ENCODE results near the gene TRIM15.

DNA sequence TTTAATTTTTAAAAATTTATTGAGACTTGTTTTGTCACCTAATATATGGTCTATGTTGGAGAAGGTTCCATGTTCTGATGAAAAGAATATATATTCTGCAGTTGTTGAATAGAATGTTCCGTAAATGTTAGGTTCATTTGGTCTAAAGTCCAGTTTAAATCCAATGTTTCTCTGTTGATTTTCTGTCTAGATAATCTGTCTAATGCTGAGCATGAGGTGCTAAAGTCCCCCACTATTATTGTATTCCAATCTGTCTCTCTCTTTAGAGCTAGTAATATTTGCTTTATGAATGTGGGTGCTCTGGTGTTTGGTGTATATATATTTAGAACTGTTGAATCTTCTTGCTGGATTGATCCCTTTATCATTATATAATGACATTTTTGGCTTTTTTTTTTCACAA is 15.5 kb downstream of the TRIM15 start:
- TF ChIP-seq, protein P1, sequence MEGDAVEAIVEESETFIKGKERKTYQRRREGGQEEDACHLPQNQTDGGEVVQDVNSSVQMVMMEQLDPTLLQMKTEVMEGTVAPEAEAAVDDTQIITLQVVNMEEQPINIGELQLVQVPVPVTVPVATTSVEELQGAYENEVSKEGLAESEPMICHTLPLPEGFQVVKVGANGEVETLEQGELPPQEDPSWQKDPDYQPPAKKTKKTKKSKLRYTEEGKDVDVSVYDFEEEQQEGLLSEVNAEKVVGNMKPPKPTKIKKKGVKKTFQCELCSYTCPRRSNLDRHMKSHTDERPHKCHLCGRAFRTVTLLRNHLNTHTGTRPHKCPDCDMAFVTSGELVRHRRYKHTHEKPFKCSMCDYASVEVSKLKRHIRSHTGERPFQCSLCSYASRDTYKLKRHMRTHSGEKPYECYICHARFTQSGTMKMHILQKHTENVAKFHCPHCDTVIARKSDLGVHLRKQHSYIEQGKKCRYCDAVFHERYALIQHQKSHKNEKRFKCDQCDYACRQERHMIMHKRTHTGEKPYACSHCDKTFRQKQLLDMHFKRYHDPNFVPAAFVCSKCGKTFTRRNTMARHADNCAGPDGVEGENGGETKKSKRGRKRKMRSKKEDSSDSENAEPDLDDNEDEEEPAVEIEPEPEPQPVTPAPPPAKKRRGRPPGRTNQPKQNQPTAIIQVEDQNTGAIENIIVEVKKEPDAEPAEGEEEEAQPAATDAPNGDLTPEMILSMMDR (IDR thresholded peaks at IDR 0.05) = no peak
- TF ChIP-seq NFATC4 (CRISPR knock-in tag; IDR thresholded peaks at IDR 0.05) (no peak), CBFB (CRISPR knock-in tag; IDR thresholded peaks at IDR 0.05; ENCODE audit: low read depth) (no peak), SP1 (CRISPR knock-in tag; conservative IDR thresholded peaks at IDR 0.05) (no peak)
- TF ChIP-seq, protein P2, sequence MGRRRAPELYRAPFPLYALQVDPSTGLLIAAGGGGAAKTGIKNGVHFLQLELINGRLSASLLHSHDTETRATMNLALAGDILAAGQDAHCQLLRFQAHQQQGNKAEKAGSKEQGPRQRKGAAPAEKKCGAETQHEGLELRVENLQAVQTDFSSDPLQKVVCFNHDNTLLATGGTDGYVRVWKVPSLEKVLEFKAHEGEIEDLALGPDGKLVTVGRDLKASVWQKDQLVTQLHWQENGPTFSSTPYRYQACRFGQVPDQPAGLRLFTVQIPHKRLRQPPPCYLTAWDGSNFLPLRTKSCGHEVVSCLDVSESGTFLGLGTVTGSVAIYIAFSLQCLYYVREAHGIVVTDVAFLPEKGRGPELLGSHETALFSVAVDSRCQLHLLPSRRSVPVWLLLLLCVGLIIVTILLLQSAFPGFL (CRISPR knock-in tag; IDR thresholded peaks at IDR 0.05; ENCODE audit: borderline replicate concordance) = no peak
